ENCODE data around the gene STARD13. TPM values are rescaled to one million over a fixed set of nuclear protein-coding genes. Genes with fewer than 3 reads are reported as not detected.

STARD13 gene
- total and polyA plus RNA-seq, 5 experiments from 2014 or later = not detected

GRCh38 chr13:33070713-33071112 lies 214.8 kb downstream of the STARD13 start:
- Mint-ChIP-seq H3K4me3 (no peak overlapping the region), H3K4me1 (peaks cover 0 to 3% (median 0%) of the 10 kb centered on the region in 4 donors), H3K27me3 (no peaks in the 10 kb centered on the region), H3K27ac (no peak overlapping the region), H3K9me3 (no peaks in the 10 kb centered on the region), H3K36me3 (no peaks in the 10 kb centered on the region)
- POLR2A ChIA-PET = no interaction called here
- DNase-seq (no peak), ATAC-seq (no peak)

DNA sequence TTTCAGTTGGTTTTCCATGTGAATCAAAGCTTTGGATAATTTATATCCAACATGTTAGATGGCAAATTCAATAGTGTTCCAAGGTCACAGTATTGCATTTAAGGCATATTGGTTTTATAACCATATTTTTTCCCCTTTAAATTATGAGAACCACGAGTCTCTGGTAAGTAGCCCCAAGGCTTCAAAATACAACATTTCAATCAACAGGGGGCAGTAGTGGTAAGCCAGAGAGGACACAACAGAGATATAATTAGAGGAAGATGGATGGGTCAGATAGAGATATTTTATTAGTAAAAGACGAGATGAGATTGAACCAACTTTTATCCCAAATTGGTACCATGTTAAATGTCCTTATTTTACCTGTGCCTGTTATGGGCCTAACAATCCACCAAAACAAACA lies 216.2 kb downstream of the STARD13 start:
- POLR2A ChIA-PET = no interaction called here
- no peaks in the 10 kb centered on the region for H3K27me3 Mint-ChIP-seq

GRCh38 chr13:33066329-33066728 lies 219.2 kb downstream of the STARD13 start:
- H3K27me3 Mint-ChIP-seq = no peaks in the 10 kb centered on the region
- POLR2A ChIA-PET = no interaction called here
- no peak for DNase-seq
- no peak overlapping the region for H3K4me3 Mint-ChIP-seq
- H3K4me1 Mint-ChIP-seq = peaks cover 0 to 8% (median 0%) of the 10 kb centered on the region in 4 donors
- no peak for ATAC-seq
- H3K36me3 Mint-ChIP-seq = no peaks in the 10 kb centered on the region
- no peak overlapping the region for H3K27ac Mint-ChIP-seq
- no peaks in the 10 kb centered on the region for H3K9me3 Mint-ChIP-seq

More for the DNA sequence above, 216.2 kb downstream of the STARD13 start:
- H3K36me3 Mint-ChIP-seq = no peaks in the 10 kb centered on the region
- ATAC-seq (no peak), DNase-seq (no peak)
- H3K4me3 Mint-ChIP-seq = no peak overlapping the region
- no peaks in the 10 kb centered on the region for H3K9me3 Mint-ChIP-seq
- no peak overlapping the region for H3K27ac Mint-ChIP-seq
- peaks cover 0 to 8% (median 1%) of the 10 kb centered on the region in 4 donors for H3K4me1 Mint-ChIP-seq

- no peaks in the 10 kb centered on the region for H3K36me3 Mint-ChIP-seq
- ATAC-seq (no peak), DNase-seq (no peak)
- H3K9me3 Mint-ChIP-seq = no peaks in the 10 kb centered on the region
- H3K4me3 Mint-ChIP-seq = no peak overlapping the region
- POLR2A ChIA-PET = no interaction called here
- H3K27me3 Mint-ChIP-seq = no peaks in the 10 kb centered on the region
- peaks cover 0 to 8% (median 0%) of the 10 kb centered on the region in 4 donors for H3K4me1 Mint-ChIP-seq
- H3K27ac Mint-ChIP-seq = no peak overlapping the region
Observed at GRCh38 chr13:33060815-33061214, 224.7 kb downstream of the STARD13 start.

DNA sequence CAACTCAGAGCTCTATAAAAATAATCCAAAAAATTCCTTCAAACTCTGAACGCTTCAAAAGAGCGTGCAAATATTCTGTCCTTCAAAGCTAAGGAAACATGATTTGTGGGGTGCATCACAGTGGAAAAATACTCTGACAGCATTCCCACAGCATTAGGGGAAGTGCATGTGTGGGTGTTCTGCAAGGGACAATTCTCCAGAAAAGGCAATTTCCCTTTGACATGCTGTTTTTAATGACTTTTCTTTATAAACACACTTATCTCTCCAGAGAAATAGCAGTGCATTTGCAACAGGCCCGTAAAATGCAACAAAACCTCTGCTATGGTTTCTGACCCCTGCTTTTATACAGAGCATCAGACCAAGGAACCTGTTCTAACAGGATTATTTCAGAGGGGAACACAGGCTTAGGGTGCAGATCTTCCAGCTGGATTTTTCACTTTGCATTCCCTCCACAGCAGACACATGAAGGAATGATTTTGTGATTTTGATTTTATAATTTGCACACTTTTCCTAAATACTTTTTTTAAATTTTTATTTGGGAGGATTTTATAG lies 226.7 kb downstream of the STARD13 start:
- POLR2A ChIA-PET = no interaction called here
- Mint-ChIP-seq H3K27ac (no peak overlapping the region), H3K27me3 (no peaks in the 10 kb centered on the region), H3K4me1 (no peaks in the 10 kb centered on the region), H3K9me3 (no peaks in the 10 kb centered on the region), H3K36me3 (no peaks in the 10 kb centered on the region), H3K4me3 (no peak overlapping the region)
- no peak for ATAC-seq
- no peak for DNase-seq

DNA sequence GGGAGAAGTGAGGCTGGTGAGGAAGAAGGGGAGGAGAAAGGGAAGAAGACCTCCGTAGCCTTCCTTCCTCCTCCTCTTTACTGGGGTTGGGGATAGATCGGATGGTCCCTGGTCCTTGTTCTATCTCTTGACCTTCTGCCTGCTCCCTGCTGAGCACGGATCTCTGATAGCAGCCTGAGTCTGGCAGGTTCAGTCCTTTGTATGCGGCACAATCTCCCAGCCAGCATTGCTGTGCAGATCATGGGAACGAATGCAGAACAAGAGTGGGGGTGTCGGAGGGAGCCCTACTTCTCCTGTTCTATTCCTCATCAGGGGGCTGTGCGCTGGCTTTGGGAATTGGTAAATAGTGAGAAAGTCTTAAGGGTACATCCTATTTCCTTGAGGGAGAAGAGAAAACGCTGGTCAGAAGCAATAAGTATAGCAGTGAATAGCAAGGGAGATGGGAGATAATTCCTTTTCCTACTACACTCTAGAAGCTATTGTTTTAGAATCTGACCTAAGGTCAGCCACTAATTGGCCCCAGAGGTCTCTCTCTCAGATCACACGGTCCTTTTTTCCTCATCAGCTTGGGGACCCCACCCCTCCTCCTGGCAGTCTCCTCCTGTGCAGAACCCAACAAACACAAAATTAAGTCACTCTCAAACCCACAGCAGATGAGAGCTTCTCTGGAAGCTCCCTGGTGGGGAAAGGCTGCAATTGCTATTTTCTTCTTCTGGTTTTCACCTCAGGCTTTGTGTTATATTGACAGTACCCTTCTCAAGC lies 228.4 kb downstream of the STARD13 start:
- no peak overlapping the region for H3K4me3 Mint-ChIP-seq

DNA sequence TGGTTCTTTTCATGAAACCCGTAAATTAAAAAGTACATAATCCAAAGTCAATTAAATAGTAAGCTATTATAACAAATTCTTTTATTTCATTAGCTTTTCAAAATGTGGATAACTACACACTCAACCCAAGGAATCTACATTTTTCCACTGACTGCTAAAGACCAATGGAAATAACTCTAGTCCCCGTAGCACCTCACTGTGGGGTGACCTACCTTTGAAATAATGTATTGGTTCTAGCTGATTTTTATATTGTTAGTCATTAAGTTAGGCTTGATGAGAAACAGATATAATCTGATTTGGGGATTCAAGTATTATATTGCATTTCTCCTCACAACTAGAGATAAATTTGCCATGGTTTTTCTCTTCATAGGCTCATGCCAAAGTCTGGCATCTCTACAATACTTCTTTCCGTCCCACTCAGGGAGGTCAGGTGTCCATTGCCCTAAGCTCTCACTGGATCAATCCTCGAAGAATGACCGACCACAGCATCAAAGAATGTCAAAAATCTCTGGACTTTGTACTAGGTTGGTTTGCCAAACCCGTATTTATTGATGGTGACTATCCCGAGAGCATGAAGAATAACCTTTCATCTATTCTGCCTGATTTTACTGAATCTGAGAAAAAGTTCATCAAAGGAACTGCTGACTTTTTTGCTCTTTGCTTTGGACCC lies 232.0 kb downstream of the STARD13 start:
- ATAC-seq = no peak
- POLR2A ChIA-PET = no interaction called here

More for the DNA sequence above, 228.4 kb downstream of the STARD13 start:
- Mint-ChIP-seq H3K9me3 (no peaks in the 10 kb centered on the region), H3K4me1 (no peaks in the 10 kb centered on the region), H3K36me3 (peaks cover 0 to 4% (median 0%) of the 10 kb centered on the region in 3 donors), H3K27ac (no peak overlapping the region), H3K27me3 (peaks cover 0 to 2% (median 0%) of the 10 kb centered on the region in 5 donors)
- ATAC-seq (no peak), DNase-seq (no peak)
- POLR2A ChIA-PET = no interaction called here

More for the DNA sequence above, 232.0 kb downstream of the STARD13 start:
- no peaks in the 10 kb centered on the region for H3K9me3 Mint-ChIP-seq
- H3K36me3 Mint-ChIP-seq = peaks cover 0 to 4% (median 2%) of the 10 kb centered on the region in 3 donors
- H3K4me3 Mint-ChIP-seq = no peak overlapping the region
- DNase-seq = no peak
- no peak overlapping the region for H3K27ac Mint-ChIP-seq
- H3K4me1 Mint-ChIP-seq = peaks cover 0 to 1% (median 0%) of the 10 kb centered on the region in 4 donors
- H3K27me3 Mint-ChIP-seq = peaks cover 9 to 25% (median 10%) of the 10 kb centered on the region in 5 donors

All from naive thymus-derived CD8-positive, alpha-beta T cell (primary cell).